Fibroblast of the aortic adventitia (primary cell): ENCODE data around the gene MYH11. TPM values are rescaled to one million over a fixed set of nuclear protein-coding genes. Genes with fewer than 3 reads are reported as not detected.
"Not testable (repeated sequence)": the region's sequence is repeated elsewhere in the genome, so short reads cannot be mapped to it uniquely, and the experiment has no call there.

Experiments
- DNase-seq: peaks from one replicate; pipeline ENCODE4 v3.0.0-alpha.2; 2010; ENCODE audit warnings: low read depth
- H3K4me3 ChIP-seq: 2 replicates; pipeline ENCODE4 v1.5.1; 2011; ENCODE audit warnings: low read depth, mild to moderate bottlenecking, control low read depth, low read length, moderate library complexity
- total RNA-seq: library from RNA; depleted of rRNA; stranded (reverse); fragments of >200 nt; gene quantifications from 2 replicates; pipeline ENCODE4 v1.2.3, GENCODE V29; 2012; ENCODE audit warnings: low replicate concordance
- TF ChIP-seq, protein P1 (sequence below): IDR thresholded peaks from 2 replicates; pipeline ENCODE4 v1.5.1; 2011; ENCODE audit warnings: mild to moderate bottlenecking, low read length, control low read depth, inconsistent platforms; ENCODE audit not compliant: insufficient read depth

Gene MYH11
- total RNA-seq, 1 donor, result not detected

DNA sequence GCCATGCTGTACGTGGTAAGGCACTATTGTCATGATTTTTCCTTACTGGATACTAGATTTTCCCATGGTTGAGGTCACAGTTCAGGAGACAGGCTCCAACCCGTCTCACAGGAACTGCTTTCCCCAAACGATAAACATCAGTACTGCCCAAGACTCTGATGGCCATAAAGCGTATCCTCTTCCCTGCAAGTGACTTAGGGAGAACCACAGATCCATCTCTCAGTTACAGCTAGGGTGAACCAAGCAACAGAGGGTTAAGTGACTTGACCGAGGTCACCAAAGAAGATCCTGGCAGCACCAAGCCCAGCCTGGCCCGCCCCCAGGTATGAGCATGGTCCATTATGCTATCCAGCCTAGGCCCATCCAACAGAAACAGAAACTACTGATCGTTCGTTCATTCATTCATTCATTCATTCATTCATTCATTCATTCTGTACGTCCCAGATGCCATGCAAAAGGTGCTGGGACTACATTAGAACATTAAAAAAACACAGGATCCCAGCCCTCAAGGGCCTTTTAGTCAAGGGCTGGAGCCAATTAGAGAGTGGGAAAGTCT is 31.0 kb downstream of the MYH11 start:
- DNase-seq, result no peak
- TF ChIP-seq, protein P1, sequence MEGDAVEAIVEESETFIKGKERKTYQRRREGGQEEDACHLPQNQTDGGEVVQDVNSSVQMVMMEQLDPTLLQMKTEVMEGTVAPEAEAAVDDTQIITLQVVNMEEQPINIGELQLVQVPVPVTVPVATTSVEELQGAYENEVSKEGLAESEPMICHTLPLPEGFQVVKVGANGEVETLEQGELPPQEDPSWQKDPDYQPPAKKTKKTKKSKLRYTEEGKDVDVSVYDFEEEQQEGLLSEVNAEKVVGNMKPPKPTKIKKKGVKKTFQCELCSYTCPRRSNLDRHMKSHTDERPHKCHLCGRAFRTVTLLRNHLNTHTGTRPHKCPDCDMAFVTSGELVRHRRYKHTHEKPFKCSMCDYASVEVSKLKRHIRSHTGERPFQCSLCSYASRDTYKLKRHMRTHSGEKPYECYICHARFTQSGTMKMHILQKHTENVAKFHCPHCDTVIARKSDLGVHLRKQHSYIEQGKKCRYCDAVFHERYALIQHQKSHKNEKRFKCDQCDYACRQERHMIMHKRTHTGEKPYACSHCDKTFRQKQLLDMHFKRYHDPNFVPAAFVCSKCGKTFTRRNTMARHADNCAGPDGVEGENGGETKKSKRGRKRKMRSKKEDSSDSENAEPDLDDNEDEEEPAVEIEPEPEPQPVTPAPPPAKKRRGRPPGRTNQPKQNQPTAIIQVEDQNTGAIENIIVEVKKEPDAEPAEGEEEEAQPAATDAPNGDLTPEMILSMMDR, result no peak
- H3K4me3 ChIP-seq, result no peak overlapping the region

DNA sequence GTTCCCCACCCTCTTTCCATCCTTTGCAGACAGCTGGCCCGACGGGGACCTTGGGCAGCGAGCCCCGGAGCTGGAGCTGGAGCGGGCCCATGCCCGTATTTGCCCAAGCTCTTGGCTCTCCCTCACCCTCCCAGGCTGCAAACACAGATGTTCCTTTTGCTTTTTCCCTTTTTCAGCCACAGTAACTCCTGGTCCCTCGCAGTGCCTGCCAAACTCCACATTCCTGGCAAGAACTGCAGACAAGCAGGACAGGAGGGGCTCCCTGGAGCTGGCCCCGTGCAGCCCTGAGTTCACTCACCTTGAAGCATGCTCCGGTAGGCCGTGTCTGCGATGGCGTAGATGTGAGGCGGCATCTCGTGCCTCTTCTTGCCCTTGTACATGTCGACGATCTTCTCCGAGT is 33.9 kb downstream of the MYH11 start:
- TF ChIP-seq, protein P1, result no peak
- no peak for DNase-seq

DNA sequence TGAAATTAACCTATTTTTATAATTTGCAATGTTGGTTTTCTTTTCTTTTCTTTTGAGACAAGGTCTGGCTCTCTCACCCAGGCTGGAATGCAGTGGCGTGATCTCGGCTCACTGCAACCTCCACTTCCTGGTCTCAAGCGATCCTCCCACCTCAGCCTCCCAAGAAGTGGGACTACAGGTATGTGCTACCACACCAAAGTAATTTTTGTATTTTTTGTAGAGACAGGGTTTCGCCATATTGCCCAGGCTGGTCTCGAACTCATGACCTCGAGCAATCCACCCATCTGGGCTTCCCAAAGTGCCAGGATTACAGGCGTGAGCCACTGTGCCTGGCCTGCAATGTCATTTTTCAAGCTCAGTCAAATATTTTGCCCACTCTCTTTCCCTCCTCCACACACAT is 36.0 kb downstream of the MYH11 start:
- no peak for DNase-seq
- TF ChIP-seq, protein P1, result no peak
- no peak overlapping the region for H3K4me3 ChIP-seq

More for the DNA sequence above, 33.9 kb downstream of the MYH11 start:
- no peak overlapping the region for H3K4me3 ChIP-seq

DNA sequence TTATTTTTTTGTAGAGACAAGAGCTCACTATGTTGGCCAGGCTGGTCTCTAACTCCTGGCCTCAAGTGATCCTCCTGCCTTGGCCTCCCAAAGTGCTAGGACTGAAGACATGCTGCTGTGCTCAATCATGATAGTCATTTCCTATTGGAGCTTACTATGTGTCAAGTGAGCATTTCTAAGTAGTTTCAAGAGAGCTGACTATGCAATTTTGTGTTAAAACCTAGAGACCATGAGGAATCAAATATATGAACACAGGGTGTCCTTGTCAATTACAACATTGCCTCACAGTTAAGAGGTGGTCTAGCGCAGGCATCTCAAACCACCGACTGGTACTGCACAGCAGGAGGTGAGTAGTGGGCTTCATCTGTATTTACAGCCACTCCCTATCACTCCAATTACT is 37.8 kb downstream of the MYH11 start:
- TF ChIP-seq, protein P1, result no peak
- H3K4me3 ChIP-seq, result no peak overlapping the region
- DNase-seq, result no peak

DNA sequence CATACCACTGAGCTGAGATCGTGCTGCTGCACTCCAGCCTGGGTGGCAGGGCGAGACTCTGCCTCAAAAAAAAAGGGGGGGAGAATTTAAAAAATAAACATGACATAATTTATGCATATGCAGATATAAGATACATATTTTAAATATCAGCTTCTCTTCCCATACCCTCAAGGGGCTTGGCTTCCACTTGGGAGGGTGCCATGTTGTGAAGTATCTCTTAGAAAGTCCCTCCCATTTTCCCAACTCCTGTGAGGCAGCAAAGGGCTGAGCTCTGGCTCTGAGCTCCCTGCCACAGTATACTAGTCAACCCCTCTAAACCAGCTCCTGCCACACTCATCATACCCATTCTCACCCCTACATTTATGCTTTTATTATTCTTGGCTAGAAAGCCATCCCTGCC is 39.4 kb downstream of the MYH11 start:
- DNase-seq, result no peak
- TF ChIP-seq, protein P1, result no peak
- H3K4me3 ChIP-seq, result no peak overlapping the region

DNA sequence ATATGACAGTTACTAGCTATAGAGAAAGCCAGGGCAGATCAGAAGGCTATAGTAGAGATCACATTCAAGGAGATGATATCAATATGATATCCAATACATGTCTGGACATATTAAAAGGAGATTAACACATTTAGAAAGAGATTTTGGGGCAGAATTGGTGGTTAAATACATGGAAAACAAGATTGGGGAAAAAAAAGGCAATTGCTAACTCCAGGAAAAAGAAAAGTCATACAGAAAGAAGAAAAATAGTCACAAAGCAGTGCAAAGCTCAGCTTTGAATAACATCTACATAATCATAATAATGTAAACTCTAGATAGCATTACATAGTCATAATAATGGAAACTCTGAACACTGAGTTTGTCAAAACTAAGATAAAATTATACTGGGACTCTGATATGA is 40.6 kb downstream of the MYH11 start:
- DNase-seq, result no peak
- TF ChIP-seq, protein P1, result no peak

DNA sequence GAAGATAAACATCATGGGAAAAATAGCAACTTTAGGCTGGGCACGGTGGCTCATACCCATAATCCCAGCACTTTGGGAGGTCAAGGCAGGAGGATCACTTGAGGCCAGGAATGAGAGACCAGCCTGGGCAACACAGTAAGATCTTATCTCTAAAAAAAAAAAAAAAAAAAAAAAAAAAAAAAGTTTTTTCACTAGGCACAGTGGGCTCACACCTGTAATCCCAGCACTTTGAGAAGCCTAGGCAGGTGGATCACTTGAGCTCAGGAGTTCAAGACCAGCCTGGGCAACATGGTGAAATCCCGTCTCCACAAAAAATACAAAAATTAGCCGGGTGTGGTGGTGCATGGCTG is 44.5 kb downstream of the MYH11 start:
- not testable (repeated sequence) for DNase-seq, H3K4me3 ChIP-seq

More for the DNA sequence above, 40.6 kb downstream of the MYH11 start:
- no peak overlapping the region for H3K4me3 ChIP-seq
